Left lung (tissue), 10 donors: ENCODE measurements around the gene PTK6. TPM values are rescaled to one million over a fixed set of nuclear protein-coding genes. Genes with fewer than 3 reads are reported as not detected.

ENCODE experiments used
- ATAC-seq: fragments of 200-7000 bp; cut with Tn5 transposase; one replicate; pipeline ENCODE4 v1.9.1; 2020; ENCODE audit warnings: moderate library complexity
- DNase-seq, 4 donors: peaks; one replicate each; pipeline ENCODE4 v3.0.0-alpha.2; 2013 to 2020
- H3K27ac ChIP-seq, 2 donors: fragments of 200-600 bp; sonication (generic) in 1 of 2; one replicate each; pipeline versions ENCODE4 v1.5.0 to v1.8.0; 2020 to 2021
- H3K27me3 ChIP-seq, 2 donors: fragments of 200-600 bp; sonication (generic) in 1 of 2; one replicate each; pipeline versions ENCODE4 v1.5.0 to v1.8.0; 2020 to 2021
- H3K36me3 ChIP-seq, 2 donors: fragments of 200-600 bp; sonication (generic) in 1 of 2; one replicate each; pipeline versions ENCODE4 v1.5.0 to v1.8.0; 2020 to 2021
- H3K4me1 ChIP-seq, 2 donors: fragments of 200-600 bp; one replicate each; pipeline ENCODE4 v1.8.0; 2021
- H3K4me3 ChIP-seq, 2 donors: fragments of 200-600 bp; sonication (generic) in 1 of 2; one replicate each; pipeline versions ENCODE4 v1.5.0 to v1.8.0; 2020 to 2021; ENCODE audit warnings: mild to moderate bottlenecking in 1 of 2
- H3K9me3 ChIP-seq, 2 donors: fragments of 200-600 bp; sonication (generic) in 1 of 2; one replicate each; pipeline versions ENCODE4 v1.5.0 to v1.8.0; 2020 to 2021
- intact Hi-C, 2 donors: fragments of 100-400 bp; cut with DNase I; formaldehyde crosslinking; loops; one replicate each; pipeline versions ENCODE4 v1.11.2 to v1.14.2; 2022
- polyA plus RNA-seq, 6 donors: library from polyadenylated mRNA; unstranded; fragments of 120-200 nt; gene quantifications; one replicate each; pipeline ENCODE4 v1.2.1, GENCODE V29; 2013; ENCODE audit not compliant: insufficient read length in 6 of 6
- total RNA-seq, 2 donors: library from RNA; stranded (reverse); fragmentation: NEBNext Ultra II Directional; extraction: Animal tissue kit (Norgen Biotek cat#: 25700); gene quantifications; one replicate each; pipeline ENCODE4 v1.2.1, GENCODE V29; 2021
- TF ChIP-seq, protein P1 (sequence below), 2 donors: fragments of 200-600 bp; sonication (generic) in 1 of 2; IDR thresholded peaks; one replicate each; pipeline versions ENCODE4 v1.5.0 to v1.8.0; 2021; ENCODE audit warnings: antibody characterized with exemption in 2 of 2
- donor health status: DM: no; HTN: yes; CAD: no.
- donor health status: DM: no; HTN: no; CAD: no.

The PTK6 gene
- total and polyA plus RNA-seq, 8 donors = 0.53 to 7.3 (median 0.75) TPM

DNA sequence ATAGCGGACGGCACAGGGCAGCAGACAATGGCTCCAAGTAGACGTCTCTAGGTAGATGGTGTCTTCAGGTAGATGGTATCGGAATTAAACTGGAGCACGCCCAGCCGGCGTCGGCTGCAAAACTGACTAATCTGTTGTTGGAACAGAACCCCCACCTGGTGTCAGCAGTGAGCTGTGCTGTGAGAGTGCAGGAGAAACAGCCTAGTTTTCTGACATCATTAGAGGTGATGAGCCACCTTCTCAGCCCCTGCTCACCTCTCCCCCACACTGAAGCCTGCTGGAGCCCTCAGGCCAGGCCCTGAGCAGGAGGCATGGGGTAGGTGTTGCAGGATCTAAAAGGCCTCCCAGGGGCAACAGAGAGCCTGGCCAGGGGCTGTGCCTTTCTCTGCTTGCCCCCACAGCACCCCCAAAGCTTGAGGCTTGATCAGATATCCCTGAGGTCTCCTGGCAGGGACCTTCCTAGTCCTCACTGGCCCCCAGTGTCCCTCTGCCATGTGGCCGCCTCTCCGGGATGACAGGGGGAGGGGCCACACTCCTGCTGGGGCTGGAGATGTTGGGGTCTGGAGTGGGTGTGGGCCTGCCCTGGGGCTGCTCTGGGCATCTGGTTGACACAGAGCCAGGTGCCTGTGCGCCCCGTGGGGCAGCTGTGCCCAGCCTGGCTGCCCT lies 43.8 kb upstream of the PTK6 start:
- Histone ChIP-seq H3K36me3 (no peaks in the 10 kb centered on the region), H3K4me1 (no peaks in the 10 kb centered on the region), H3K9me3 (no peaks in the 10 kb centered on the region), H3K4me3 (no peak overlapping the region), H3K27me3 (peaks cover 0 to 44% of the 10 kb centered on the region in 2 donors), H3K27ac (no peak overlapping the region)
- TF ChIP-seq, protein P1, sequence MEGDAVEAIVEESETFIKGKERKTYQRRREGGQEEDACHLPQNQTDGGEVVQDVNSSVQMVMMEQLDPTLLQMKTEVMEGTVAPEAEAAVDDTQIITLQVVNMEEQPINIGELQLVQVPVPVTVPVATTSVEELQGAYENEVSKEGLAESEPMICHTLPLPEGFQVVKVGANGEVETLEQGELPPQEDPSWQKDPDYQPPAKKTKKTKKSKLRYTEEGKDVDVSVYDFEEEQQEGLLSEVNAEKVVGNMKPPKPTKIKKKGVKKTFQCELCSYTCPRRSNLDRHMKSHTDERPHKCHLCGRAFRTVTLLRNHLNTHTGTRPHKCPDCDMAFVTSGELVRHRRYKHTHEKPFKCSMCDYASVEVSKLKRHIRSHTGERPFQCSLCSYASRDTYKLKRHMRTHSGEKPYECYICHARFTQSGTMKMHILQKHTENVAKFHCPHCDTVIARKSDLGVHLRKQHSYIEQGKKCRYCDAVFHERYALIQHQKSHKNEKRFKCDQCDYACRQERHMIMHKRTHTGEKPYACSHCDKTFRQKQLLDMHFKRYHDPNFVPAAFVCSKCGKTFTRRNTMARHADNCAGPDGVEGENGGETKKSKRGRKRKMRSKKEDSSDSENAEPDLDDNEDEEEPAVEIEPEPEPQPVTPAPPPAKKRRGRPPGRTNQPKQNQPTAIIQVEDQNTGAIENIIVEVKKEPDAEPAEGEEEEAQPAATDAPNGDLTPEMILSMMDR (IDR thresholded peaks at IDR 0.05) = no peak
- intact Hi-C loops = no loop called here
- DNase-seq (peak in 1 of 4 donors; percentile 41), ATAC-seq (peak; percentile 63)

GRCh38 chr20:63579017-63579694 lies 42.0 kb upstream of the PTK6 start:
- TF ChIP-seq, protein P1 (IDR thresholded peaks at IDR 0.05) = no peak
- H3K4me3 ChIP-seq = no peak overlapping the region
- no peak for ATAC-seq
- intact Hi-C loops = no loop called here
- peaks cover 0 to 58% of the 10 kb centered on the region in 2 donors for H3K27me3 ChIP-seq
- DNase-seq = no peak
- no peaks in the 10 kb centered on the region for H3K9me3 ChIP-seq
- H3K36me3 ChIP-seq = no peaks in the 10 kb centered on the region
- no peak overlapping the region for H3K27ac ChIP-seq
- H3K4me1 ChIP-seq = peaks cover 0 to 12% of the 10 kb centered on the region in 2 donors

GRCh38 chr20:63578224-63579016 lies 41.2 kb upstream of the PTK6 start:
- Histone ChIP-seq H3K27ac (no peak overlapping the region), H3K36me3 (no peaks in the 10 kb centered on the region), H3K4me3 (no peak overlapping the region), H3K4me1 (peaks cover 0 to 13% of the 10 kb centered on the region in 2 donors), H3K27me3 (peaks cover 0 to 58% of the 10 kb centered on the region in 2 donors), H3K9me3 (no peaks in the 10 kb centered on the region)
- ATAC-seq (no peak), DNase-seq (no peak)
- TF ChIP-seq, protein P1 (IDR thresholded peaks at IDR 0.05) = no peak
- intact Hi-C loops = no loop called here

GRCh38 chr20:63577317-63577894 lies 40.2 kb upstream of the PTK6 start:
- DNase-seq (no peak), ATAC-seq (no peak)
- no peaks in the 10 kb centered on the region for H3K9me3 ChIP-seq
- peaks cover 0 to 23% of the 10 kb centered on the region in 2 donors for H3K4me1 ChIP-seq
- TF ChIP-seq, protein P1 (IDR thresholded peaks at IDR 0.05) = no peak
- H3K36me3 ChIP-seq = peaks cover 0 to 6% of the 10 kb centered on the region in 2 donors
- no peak overlapping the region for H3K4me3 ChIP-seq
- H3K27ac ChIP-seq = no peak overlapping the region
- H3K27me3 ChIP-seq = peaks cover 0 to 58% of the 10 kb centered on the region in 2 donors
- intact Hi-C loops = no loop called here
